Measurements from ENCODE around the gene CCNY. TPM values are rescaled to one million over a fixed set of nuclear protein-coding genes. Genes with fewer than 3 reads are reported as not detected.
A peak's percentile ranks its signal among the peaks of the same experiment; 100 is the strongest.

The CCNY gene
- total RNA-seq, 6 experiments from 2014 or later = 22.4 to 49.2 (median 41.4) TPM

- DNase-seq = peak in 2 of 3 donors; percentile 44 to 72
- Histone ChIP-seq H3K27me3 (no peaks in the 10 kb centered on the region), H3K9me3 (no peaks in the 10 kb centered on the region), H3K4me3 (no peak overlapping the region), H3K4me1 (peaks cover 0 to 23% (median 6%) of the 10 kb centered on the region in 4 donors), H3K36me3 (no peaks in the 10 kb centered on the region), H3K27ac (peak overlapping the region; percentile 5 to 50 (median 12))
- WGBS (ENCODE audit: insufficient coverage, low coverage, low lambda C conversion rate, missing lambda C conversion rate) = 11% methylated on average over 5 of the region's 5 CpGs
- TF ChIP-seq POLR2A (IDR thresholded peaks at IDR 0.05) = no peak
- no peak for TF ChIP-seq CTCF (IDR thresholded peaks at IDR 0.05)
- intact Hi-C loops (cut with DNase I) = no loop called here
- ATAC-seq = peak; percentile 86 to 91 (median 88)
These were observed 159.3 kb downstream of the CCNY start for GRCh38 chr10:35495521-35496119.

GRCh38 chr10:35497909-35498308 is 161.6 kb downstream of the CCNY start:
- DNase-seq (no peak), ATAC-seq (no peak)
- no peak overlapping the region for H3K27ac ChIP-seq
- H3K27me3 ChIP-seq = no peaks in the 10 kb centered on the region
- intact Hi-C loops (cut with DNase I) = no loop called here
- no peak overlapping the region for H3K4me3 ChIP-seq
- no peaks in the 10 kb centered on the region for H3K36me3 ChIP-seq
- peaks cover 0 to 23% (median 6%) of the 10 kb centered on the region in 4 donors for H3K4me1 ChIP-seq
- TF ChIP-seq POLR2A (IDR thresholded peaks at IDR 0.05) (no peak), CTCF (IDR thresholded peaks at IDR 0.05) (no peak)
- H3K9me3 ChIP-seq = no peaks in the 10 kb centered on the region
- 92% methylated on average over 2 of the region's 3 CpGs for WGBS (ENCODE audit: insufficient coverage, low coverage, low lambda C conversion rate, missing lambda C conversion rate)

GRCh38 chr10:35498693-35499092 is 162.4 kb downstream of the CCNY start:
- WGBS (ENCODE audit: insufficient coverage, low coverage, low lambda C conversion rate, missing lambda C conversion rate) = 100% methylated on average over 5 of the region's 5 CpGs
- ATAC-seq = no peak

GRCh38 chr10:35501923-35502322 is 165.6 kb downstream of the CCNY start:
- WGBS (ENCODE audit: insufficient coverage, low coverage, low lambda C conversion rate, missing lambda C conversion rate) = 94% methylated on average over 2 of the region's 2 CpGs
- intact Hi-C loops (cut with DNase I) = no loop called here
- Histone ChIP-seq H3K36me3 (no peaks in the 10 kb centered on the region), H3K27ac (no peak overlapping the region), H3K4me1 (peaks cover 0 to 8% (median 0%) of the 10 kb centered on the region in 4 donors), H3K9me3 (no peaks in the 10 kb centered on the region), H3K27me3 (no peaks in the 10 kb centered on the region), H3K4me3 (no peak overlapping the region)
- no peak for DNase-seq
- no peak for ATAC-seq
- TF ChIP-seq CTCF (IDR thresholded peaks at IDR 0.05) = peak in 1 of 4 donors; percentile 5
- no peak for TF ChIP-seq POLR2A (IDR thresholded peaks at IDR 0.05)

More at GRCh38 chr10:35498693-35499092, 162.4 kb downstream of the CCNY start:
- TF ChIP-seq POLR2A (IDR thresholded peaks at IDR 0.05) (no peak), CTCF (IDR thresholded peaks at IDR 0.05) (no peak)
- Histone ChIP-seq H3K27ac (no peak overlapping the region), H3K4me3 (no peak overlapping the region), H3K9me3 (no peaks in the 10 kb centered on the region), H3K27me3 (no peaks in the 10 kb centered on the region), H3K4me1 (peaks cover 0 to 23% (median 6%) of the 10 kb centered on the region in 4 donors), H3K36me3 (no peaks in the 10 kb centered on the region)
- intact Hi-C loops (cut with DNase I) = no loop called here
- no peak for DNase-seq
